Measurements from ENCODE around the gene MAMDC2. TPM values are rescaled to one million over a fixed set of nuclear protein-coding genes. Genes with fewer than 3 reads are reported as not detected.

The MAMDC2 gene
- total RNA-seq, 1 experiment from 2014 or later = 1.2 TPM

GRCh38 chr9:70044490-70045307 lies 1.1 kb downstream of the MAMDC2 start (continued):
- TF ChIP-seq REST (IDR thresholded peaks at IDR 0.05; ENCODE audit: low read depth) (no peak), EGR1 (IDR thresholded peaks at IDR 0.05; ENCODE audit: low read depth) (no peak), EZH2phosphoT487 (IDR thresholded peaks at IDR 0.05; ENCODE audit: borderline replicate concordance) (no peak), CBX3 (IDR thresholded peaks at IDR 0.05; ENCODE audit: low read depth) (no peak), ZNF274 (IDR thresholded peaks at IDR 0.05; ENCODE audit: low read depth, low read length) (no peak), FOSL1 (IDR thresholded peaks at IDR 0.05; ENCODE audit: low read depth) (peak; percentile 29; the same call in 1 of the 2 replicates), YY1 (IDR thresholded peaks at IDR 0.05; ENCODE audit: extremely low read depth, insufficient replicate concordance, low read depth, low read length) (no peak), SP1 (IDR thresholded peaks at IDR 0.05; ENCODE audit: low read depth) (no peak), ELF1 (IDR thresholded peaks at IDR 0.05; ENCODE audit: borderline replicate concordance, low read depth) (no peak), ATF3 (IDR thresholded peaks at IDR 0.05) (no peak), EZH2 (IDR thresholded peaks at IDR 0.05) (no peak), POLR2A (IDR thresholded peaks at IDR 0.05; ENCODE audit: borderline replicate concordance, extremely low read depth, insufficient read depth, insufficient read length) (no peak)

All from HCT116 (cell line).